ENCODE data around the gene EEFSEC. TPM values are rescaled to one million over a fixed set of nuclear protein-coding genes. Genes with fewer than 3 reads are reported as not detected.

Gene EEFSEC
- total RNA-seq, 1 donor from 2014 or later, result 7.1 TPM

GRCh38 chr3:128190501-128190900 is 37.2 kb downstream of the EEFSEC start:
- Mint-ChIP-seq H3K4me3 (ENCODE audit: unreplicated experiment) (no peak overlapping the region), H3K27ac (ENCODE audit: unreplicated experiment) (no peak overlapping the region), H3K27me3 (ENCODE audit: unreplicated experiment) (no peaks in the 10 kb centered on the region), H3K36me3 (ENCODE audit: low read depth, unreplicated experiment) (no peaks in the 10 kb centered on the region), H3K9me3 (ENCODE audit: unreplicated experiment) (no peaks in the 10 kb centered on the region), H3K4me1 (ENCODE audit: unreplicated experiment) (no peaks in the 10 kb centered on the region)
- no peak for TF ChIP-seq CTCF (IDR thresholded peaks at IDR 0.05; ENCODE audit: unreplicated experiment)
- DNase-seq (ENCODE audit: low spot score), result no peak

GRCh38 chr3:128192131-128192530 is 38.9 kb downstream of the EEFSEC start:
- Mint-ChIP-seq H3K27me3 (ENCODE audit: unreplicated experiment) (no peaks in the 10 kb centered on the region), H3K4me1 (ENCODE audit: unreplicated experiment) (no peaks in the 10 kb centered on the region), H3K36me3 (ENCODE audit: low read depth, unreplicated experiment) (no peaks in the 10 kb centered on the region), H3K9me3 (ENCODE audit: unreplicated experiment) (no peaks in the 10 kb centered on the region), H3K4me3 (ENCODE audit: unreplicated experiment) (no peak overlapping the region), H3K27ac (ENCODE audit: unreplicated experiment) (no peak overlapping the region)
- no peak for TF ChIP-seq CTCF (IDR thresholded peaks at IDR 0.05; ENCODE audit: unreplicated experiment)
- DNase-seq (ENCODE audit: low spot score), result no peak

GRCh38 chr3:128193168-128193567 is 39.9 kb downstream of the EEFSEC start:
- Mint-ChIP-seq H3K36me3 (ENCODE audit: low read depth, unreplicated experiment) (no peaks in the 10 kb centered on the region), H3K27me3 (ENCODE audit: unreplicated experiment) (no peaks in the 10 kb centered on the region), H3K4me3 (ENCODE audit: unreplicated experiment) (no peak overlapping the region), H3K4me1 (ENCODE audit: unreplicated experiment) (no peaks in the 10 kb centered on the region), H3K27ac (ENCODE audit: unreplicated experiment) (no peak overlapping the region), H3K9me3 (ENCODE audit: unreplicated experiment) (no peaks in the 10 kb centered on the region)
- DNase-seq (ENCODE audit: low spot score), result no peak
- TF ChIP-seq CTCF (IDR thresholded peaks at IDR 0.05; ENCODE audit: unreplicated experiment), result no peak

- TF ChIP-seq CTCF (IDR thresholded peaks at IDR 0.05; ENCODE audit: unreplicated experiment), result no peak
- H3K27me3 Mint-ChIP-seq (ENCODE audit: unreplicated experiment), result no peaks in the 10 kb centered on the region
- no peaks in the 10 kb centered on the region for H3K9me3 Mint-ChIP-seq (ENCODE audit: unreplicated experiment)
- H3K27ac Mint-ChIP-seq (ENCODE audit: unreplicated experiment), result no peak overlapping the region
- H3K4me1 Mint-ChIP-seq (ENCODE audit: unreplicated experiment), result no peaks in the 10 kb centered on the region
- DNase-seq (ENCODE audit: low spot score), result no peak
- no peaks in the 10 kb centered on the region for H3K36me3 Mint-ChIP-seq (ENCODE audit: low read depth, unreplicated experiment)
- no peak overlapping the region for H3K4me3 Mint-ChIP-seq (ENCODE audit: unreplicated experiment)
Measured at GRCh38 chr3:128194843-128195242, 41.6 kb downstream of the EEFSEC start.

- Mint-ChIP-seq H3K27me3 (ENCODE audit: unreplicated experiment) (no peaks in the 10 kb centered on the region), H3K9me3 (ENCODE audit: unreplicated experiment) (no peaks in the 10 kb centered on the region), H3K4me3 (ENCODE audit: unreplicated experiment) (no peak overlapping the region), H3K36me3 (ENCODE audit: low read depth, unreplicated experiment) (no peaks in the 10 kb centered on the region), H3K27ac (ENCODE audit: unreplicated experiment) (no peak overlapping the region), H3K4me1 (ENCODE audit: unreplicated experiment) (no peaks in the 10 kb centered on the region)
- TF ChIP-seq CTCF (IDR thresholded peaks at IDR 0.05; ENCODE audit: unreplicated experiment), result no peak
- no peak for DNase-seq (ENCODE audit: low spot score)
Measured at GRCh38 chr3:128195369-128195768, 42.1 kb downstream of the EEFSEC start.
